Omental fat pad (tissue), 4 donors: Measurements from ENCODE around the gene GNB1. TPM values are rescaled to one million over a fixed set of nuclear protein-coding genes. Genes with fewer than 3 reads are reported as not detected.

ENCODE experiments used
- ATAC-seq: fragments of 150-250 bp; one replicate; pipeline ENCODE4 v1.9.1; 2016; ENCODE audit warnings: mild to moderate bottlenecking, moderate library complexity; ENCODE audit not compliant: low FRiP score
- DNase-seq: peaks from one replicate; pipeline ENCODE4 v3.0.0-alpha.2; 2019; ENCODE audit warnings: low spot score
- total RNA-seq, 4 donors: library from RNA; depleted of rRNA; stranded (reverse); fragments of >200 nt; gene quantifications; one replicate each; pipeline ENCODE4 v1.1.0, GENCODE V29; 2016
- TF ChIP-seq, protein P1 (sequence below), 3 donors: fragments of 450-650 bp; IDR thresholded peaks; one replicate each; pipeline ENCODE4 v1.5.1; 2016 to 2017; ENCODE audit warnings: antibody characterized with exemption in 3 of 3, mild to moderate bottlenecking in 3 of 3, moderate library complexity in 2 of 3

GNB1 gene
- total RNA-seq, 4 donors from 2014 or later, result 104 to 175 (median 152) TPM

DNA sequence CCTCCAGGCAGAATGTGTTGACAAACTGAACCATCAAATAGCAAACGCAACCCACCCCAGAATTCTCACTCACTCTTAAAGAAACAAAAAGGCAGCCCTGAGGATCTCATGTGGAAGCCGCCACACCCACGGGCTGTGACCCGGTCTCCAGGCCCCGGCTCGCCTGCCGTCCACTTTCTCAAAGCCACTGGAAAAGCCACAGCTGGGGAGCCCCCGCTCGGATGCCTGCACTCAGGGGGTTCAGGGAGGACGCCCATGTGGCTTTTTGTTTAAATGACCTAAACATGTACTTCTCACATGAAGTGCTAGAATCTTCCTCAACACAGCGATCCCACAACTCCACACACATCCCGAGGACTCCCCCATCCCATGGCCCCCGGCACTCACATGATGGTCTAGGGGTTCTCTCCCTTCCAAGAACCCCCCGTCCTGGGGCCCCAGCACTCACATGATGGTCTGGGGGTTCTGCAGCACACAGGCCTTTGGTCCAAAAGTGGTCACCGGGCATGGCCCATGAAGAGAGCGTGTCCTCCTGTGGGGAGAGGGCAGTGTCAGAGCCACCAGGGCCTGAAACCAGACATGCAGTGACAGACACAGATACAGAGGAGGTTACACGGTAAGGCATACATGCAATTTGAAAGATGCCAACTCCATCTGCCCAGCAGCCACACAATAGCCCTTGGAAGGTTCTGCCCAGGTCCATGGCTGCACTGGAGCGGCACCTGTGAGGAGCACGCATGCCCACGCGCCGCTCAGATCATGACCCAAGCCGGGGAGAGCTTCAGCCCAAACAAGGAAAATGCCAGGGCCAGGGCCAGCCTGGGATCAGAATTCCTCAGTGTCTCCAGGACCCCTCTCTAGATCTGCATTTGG is 129.1 kb downstream of the GNB1 start:
- TF ChIP-seq, protein P1, sequence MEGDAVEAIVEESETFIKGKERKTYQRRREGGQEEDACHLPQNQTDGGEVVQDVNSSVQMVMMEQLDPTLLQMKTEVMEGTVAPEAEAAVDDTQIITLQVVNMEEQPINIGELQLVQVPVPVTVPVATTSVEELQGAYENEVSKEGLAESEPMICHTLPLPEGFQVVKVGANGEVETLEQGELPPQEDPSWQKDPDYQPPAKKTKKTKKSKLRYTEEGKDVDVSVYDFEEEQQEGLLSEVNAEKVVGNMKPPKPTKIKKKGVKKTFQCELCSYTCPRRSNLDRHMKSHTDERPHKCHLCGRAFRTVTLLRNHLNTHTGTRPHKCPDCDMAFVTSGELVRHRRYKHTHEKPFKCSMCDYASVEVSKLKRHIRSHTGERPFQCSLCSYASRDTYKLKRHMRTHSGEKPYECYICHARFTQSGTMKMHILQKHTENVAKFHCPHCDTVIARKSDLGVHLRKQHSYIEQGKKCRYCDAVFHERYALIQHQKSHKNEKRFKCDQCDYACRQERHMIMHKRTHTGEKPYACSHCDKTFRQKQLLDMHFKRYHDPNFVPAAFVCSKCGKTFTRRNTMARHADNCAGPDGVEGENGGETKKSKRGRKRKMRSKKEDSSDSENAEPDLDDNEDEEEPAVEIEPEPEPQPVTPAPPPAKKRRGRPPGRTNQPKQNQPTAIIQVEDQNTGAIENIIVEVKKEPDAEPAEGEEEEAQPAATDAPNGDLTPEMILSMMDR (IDR thresholded peaks at IDR 0.05), result no peak
- ATAC-seq (no peak), DNase-seq (peak; percentile 14)

DNA sequence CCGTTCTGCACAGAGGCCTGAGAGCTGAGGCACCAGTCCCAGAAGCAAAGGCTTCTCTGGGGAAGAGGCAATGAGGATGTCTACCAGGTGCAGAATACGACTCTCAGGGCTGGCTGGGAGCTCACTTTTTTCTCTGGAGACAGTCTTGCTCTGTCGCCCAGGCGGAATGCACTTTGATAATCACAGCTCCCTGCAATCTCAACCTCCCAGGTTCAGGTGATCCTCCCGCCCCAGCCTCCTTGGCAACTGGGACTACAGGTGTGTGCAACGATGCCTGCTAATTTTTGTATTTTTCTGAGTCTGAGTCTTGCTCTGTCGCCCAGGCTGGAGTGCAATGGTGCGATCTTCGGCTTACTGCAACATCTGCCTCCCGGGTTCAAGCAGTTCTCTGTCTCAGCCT is 130.2 kb downstream of the GNB1 start:
- ATAC-seq (no peak), DNase-seq (peak; percentile 9)
- TF ChIP-seq, protein P1 (IDR thresholded peaks at IDR 0.05), result no peak

DNA sequence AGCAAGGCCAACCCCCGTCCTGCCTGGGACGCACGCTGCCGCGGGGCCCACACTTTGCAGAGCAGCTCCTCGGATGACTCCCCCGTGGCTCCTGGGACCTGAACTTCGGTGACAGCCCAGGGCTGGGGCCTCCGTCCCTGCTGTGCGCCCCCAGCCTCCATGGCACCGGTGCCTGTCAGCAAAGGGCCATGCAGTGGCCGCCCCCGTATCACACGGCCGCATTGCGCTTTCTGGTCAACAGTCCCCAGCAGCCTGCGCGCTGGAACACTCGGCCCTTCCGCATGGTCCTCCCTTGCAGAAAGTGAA is 130.6 kb downstream of the GNB1 start:
- DNase-seq (no peak), ATAC-seq (no peak)
- TF ChIP-seq, protein P1 (IDR thresholded peaks at IDR 0.05), result no peak

DNA sequence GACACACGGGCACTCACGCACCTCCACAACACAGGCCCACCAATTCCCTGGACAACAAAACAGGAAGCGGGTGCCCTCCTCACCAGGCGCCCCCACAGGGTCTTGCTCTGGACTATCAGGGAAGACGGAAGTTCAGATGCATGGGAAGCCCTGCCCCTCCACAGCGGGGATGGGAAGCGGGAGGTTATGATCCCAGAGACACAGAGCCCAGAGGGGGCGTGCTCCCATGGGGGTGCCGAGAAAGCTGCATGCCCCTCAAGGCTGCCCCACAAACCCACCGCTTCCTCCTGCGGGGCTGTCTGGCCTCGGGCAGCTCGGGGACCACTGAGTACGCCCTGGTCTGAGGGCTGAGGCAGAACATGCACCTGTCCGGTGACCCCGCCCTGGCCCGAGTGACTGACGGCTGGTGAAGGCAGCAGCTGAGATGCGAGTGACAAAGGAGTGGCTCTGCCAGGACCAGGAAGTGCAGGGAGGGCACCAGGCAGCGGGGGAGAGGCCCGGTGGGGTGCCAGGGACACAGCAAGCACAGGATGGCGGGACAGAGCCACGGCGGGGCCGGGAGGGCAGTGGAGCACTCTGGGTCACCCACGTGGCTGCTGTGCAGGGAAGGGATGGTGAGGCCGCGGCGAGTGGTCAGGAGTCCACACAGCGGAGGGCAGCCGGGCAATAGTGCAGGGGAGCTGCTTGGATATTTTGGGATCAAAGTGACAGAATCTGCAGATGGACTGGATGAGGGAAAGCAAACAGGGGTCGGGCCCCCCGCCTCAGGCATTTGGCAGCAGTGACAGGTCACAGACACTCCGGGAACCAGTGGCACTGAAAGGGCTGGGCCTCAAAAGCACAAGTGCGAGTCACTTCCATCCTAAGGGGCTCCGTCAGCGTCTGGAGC is 131.2 kb downstream of the GNB1 start:
- TF ChIP-seq, protein P1 (IDR thresholded peaks at IDR 0.05), result no peak
- DNase-seq (peak; percentile 10), ATAC-seq (no peak)

DNA sequence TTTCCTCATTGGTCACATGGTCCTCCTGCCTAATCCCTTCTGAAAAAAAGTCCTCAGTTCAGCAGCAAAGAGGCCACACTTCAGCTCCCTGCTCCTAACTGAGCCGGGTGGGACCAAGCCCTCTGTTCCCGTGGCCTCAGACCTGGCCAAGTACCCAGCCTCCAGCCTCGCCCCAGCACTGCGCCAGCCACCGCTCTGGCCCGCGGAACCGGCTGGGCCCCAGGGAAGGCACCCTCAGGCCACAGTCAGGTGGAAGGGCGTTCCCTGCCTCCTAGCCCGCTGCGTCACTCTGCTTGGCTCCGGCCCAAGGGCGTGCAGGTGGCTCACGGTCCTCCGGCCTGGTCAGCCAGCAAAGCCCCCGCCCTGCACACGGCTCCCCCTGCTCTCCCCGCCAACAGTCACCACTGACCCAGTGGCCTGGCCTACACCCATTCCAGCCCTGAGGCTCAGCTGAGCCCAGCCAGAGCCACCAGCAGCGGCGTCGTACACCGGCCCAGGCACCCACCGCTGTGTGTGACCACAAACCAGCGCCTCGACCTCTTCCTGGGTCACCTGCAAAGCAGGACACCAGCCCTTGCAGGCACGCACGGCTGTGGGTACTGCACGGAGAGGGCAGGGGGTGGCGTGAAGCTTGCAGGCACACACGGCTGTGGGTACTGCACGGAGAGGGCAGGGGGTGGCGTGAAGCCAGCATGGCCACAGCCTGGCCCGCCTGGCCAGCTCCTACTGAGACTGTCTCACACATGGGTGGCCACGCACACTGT is 132.0 kb downstream of the GNB1 start:
- DNase-seq (no peak), ATAC-seq (peak; percentile 12)

DNA sequence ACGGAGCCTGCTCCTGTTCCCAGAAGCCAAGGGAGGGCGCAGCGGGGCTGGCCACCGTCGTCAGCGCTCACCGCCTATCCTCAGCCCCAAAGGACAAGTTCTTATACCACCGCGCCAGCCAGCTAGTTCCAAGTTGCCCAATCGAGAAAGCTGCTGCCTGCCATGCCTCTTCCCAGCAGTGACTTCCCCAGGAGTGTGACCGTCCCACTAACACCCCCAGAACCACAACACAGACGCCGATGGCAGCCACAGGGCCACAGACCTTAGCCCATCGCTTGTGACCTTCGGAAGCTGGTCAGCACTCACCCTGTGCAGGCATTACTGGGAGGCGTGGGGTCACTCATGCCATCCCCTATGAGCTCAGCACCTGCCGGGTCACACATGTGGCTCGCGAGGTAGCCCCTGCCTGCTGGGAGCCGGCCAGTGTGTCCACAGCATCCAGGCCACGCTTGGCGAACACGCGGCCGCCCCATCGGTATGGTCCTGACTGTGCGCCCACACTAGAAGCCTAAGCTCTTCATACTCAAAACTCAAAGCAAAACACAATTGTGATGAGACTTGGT is 132.7 kb downstream of the GNB1 start:
- ATAC-seq, result peak; percentile 24
- DNase-seq, result no peak
- TF ChIP-seq, protein P1 (IDR thresholded peaks at IDR 0.05), result no peak

More for the DNA sequence above, 132.0 kb downstream of the GNB1 start:
- TF ChIP-seq, protein P1 (IDR thresholded peaks at IDR 0.05), result no peak
